ENCODE results near the gene FRYL.

FRYL gene

DNA sequence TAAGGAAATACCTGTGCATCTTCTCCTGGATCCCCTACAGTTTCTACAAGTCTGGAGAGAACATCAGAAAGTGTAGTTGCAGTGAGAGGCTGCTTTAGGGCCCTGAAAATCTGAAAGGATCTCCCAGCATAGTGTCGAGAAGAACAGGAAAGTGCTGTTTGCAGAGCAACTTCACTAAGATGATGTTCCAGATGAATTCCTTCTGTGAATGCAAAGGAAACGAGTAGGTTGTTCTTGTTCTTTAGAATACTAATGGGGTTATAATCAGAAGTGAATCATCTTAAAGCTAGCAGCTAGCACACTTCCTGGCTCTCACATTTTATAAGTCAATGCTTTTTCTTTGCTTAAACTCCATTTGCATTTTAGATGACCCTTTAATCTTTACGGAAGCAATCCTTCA lies 236.3 kb downstream of the FRYL start:
- no peak for DNase-seq

DNA sequence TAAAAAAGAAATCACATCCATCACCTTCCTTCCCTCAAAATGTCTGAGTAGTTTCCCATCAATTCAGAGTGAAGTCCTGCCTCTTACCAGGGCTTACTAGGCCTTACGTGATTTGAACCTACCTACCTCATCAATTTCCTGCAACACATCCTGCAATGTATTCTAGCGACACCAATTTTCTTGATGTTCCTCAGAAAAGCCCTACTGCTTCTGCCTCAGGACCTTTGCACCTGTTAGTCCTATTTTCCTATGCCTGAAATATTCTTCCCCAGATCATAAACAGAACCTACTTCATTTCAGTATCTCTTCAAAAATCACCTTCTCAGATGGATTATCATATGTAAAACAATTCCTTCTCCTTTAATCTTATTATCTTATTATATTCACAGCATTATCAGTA lies 237.2 kb downstream of the FRYL start:
- no peak for DNase-seq

DNA sequence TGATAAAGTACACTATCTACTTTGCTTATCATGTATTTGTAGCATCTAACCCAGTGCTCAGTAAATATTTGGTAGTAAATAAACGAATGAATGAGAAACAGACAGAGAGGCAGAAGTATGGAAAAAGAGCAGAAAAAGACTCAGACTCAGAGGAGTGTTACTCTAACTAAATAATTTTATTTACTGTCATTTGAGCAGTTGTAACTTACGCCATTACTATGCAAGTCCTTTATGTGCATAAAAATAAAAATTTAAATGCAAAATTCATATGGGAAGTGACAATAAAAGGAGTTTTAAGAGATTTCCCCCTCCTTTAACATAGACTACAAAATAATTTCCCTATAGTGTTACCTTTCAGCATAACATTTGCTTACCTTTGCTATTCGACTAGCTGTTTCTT lies 240.5 kb downstream of the FRYL start:
- DNase-seq: no peak

DNA sequence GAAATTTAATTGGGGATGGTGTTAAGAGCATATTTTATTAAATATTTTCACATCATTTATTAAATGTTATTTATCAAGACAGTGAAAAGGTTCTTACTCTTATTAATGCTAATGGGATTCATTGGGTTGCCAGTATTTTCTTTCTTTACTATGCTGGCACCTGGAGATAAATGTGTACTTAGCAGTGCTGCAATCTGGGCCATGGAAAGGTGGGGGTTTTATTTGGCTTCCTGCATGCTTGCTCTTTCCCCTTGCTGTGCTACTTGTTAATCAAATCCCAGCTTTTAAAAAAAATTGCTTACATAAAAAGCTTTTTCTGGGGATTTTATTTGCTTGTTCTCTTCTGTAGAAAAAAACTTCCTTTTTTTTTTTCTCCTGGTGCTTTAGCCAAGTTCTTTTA lies 241.7 kb downstream of the FRYL start:
- no peak for DNase-seq

DNA sequence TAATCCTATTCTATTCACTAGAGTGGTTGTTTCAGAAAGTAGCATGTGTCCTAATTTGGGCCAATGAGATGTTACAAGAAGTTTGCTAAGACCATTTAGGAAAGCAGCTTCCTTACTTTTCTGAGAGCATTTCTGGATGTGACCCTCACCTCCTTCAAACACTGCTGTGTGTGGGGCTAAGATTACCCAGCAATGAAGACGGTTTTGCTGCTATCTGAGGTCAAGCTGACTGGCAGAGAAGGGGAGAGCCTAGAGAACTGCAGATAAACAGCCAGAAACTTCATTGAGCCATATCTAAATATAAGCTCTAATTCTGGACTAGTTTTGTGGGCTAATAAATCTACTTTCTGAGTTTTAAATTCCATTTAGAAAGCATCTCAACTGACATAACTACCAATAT lies 253.7 kb downstream of the FRYL start:
- DNase-seq: no peak

DNA sequence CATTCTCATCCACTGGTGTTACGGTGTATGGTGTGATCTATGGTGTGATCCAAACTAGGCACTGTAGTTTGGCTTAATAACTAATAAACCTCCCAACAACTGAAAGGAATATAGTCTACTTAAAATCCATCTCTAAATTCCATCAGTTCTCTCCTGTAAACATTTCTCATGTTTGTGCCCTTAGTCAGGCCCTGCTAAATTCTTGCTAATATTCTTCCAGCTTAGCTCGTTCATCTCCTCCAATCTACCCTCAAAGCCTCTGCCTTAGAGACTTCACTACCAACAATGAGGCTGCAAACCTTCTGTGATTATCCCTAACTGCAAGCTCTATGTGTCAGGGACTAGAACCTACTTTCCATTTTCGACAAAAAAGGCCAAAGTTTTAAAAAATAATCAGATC lies 261.9 kb downstream of the FRYL start:
- no peak for DNase-seq

DNA sequence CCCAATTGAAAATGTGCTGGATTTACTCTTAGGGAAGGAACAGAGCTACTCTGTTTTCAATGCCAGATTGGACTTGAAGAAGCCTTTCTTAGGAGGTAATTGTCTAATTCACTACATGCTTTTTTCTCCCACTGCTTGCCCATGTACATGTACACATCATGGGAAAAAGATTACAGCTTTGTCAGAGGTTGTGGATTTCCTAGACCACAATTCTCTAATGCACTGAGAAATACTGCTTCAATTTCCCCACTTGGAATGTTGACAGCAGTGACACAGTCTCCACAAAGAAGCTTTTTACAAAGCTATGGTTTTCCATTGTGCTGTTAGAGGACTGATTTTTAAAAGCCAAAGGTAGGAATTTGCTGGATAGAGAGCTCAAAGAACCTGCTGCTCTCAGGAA lies 270.5 kb downstream of the FRYL start:
- DNase-seq: no peak

DNA sequence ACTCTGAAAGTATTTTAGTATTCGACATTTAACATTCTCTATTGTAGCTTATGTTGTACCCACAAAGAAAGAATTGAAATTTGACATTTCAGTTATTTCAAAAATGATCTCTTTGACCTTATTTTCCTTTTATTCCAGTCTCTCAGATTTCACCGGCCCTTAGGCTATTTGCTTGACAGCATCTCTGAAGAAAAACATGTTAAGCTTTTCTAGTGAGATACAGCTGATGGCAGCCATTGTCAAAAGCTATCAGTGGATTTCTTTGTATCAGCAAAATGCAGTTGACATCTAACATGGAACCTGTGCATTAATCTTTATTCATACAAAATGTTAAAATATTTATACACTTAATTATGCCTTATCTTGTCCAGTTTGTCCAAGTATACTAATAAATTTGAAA lies 273.4 kb downstream of the FRYL start:
- DNase-seq: no peak

DNA sequence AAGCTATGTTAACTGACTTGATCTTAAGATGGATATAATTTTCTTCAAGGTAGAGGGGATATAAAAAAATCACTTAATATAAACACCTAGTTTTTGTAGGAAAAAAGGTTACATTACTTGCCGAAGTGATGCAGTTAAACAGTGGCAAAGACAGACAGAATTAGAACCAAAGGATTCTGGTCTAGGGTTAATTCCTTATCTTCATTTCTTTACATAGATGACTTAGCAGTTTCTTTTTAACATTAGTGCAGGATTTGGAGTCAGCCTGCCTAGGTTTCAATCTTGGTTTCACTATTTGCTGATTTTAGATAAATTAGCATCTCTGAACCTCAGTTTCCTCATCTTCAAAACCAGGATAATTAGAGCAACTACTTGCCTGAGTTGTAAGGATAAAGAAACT lies 275.7 kb downstream of the FRYL start:
- DNase-seq: no peak

DNA sequence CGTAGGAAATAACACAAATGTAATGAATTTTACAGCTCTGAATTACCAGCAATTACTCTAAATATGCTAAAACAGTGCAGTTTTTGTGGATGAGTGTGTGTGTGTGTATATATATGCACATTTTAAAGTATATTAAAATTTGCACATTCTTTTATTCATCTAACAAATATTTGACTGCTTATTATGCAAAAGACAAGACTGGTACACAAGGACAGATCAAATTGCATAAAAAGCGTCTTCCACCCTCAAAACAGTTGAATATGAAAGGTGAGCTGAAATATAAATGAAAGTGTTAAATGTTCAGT lies 276.1 kb downstream of the FRYL start:
- DNase-seq: no peak

DNA sequence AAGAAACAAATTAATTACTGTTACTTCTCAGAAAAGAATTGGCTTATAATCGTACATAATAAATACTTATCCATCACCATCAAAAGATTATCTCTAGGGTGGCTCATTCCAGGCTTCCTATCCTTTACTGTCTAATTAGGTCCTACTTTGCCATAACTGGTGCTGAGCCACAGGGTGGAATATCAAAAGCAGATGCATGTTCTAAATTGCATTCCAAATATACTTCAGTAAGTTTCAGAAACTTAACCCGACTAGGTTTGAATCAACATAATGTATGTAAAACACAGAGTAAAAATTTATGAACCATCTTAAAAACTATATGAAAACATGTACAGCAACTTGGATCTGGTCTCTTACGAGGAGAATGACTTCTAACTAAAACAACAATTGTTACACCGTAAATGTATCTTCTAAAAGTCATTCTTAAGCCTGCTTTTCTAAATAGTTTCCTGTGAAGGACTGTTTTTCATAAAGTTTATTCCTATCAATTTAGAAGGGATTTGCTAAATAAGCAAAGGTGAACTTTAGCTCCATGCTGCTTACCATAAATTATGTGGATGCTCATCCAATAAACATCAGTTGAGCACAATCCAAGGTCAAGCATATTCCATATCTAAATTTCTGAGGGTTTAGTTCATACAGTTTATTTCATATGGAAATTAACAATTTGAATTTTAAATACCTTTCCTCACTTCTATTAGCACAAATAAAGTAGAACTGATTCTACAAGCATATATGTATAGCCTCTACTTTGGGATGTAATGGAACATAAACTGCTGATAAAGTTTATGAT lies 276.6 kb downstream of the FRYL start:
- no peak for DNase-seq

DNA sequence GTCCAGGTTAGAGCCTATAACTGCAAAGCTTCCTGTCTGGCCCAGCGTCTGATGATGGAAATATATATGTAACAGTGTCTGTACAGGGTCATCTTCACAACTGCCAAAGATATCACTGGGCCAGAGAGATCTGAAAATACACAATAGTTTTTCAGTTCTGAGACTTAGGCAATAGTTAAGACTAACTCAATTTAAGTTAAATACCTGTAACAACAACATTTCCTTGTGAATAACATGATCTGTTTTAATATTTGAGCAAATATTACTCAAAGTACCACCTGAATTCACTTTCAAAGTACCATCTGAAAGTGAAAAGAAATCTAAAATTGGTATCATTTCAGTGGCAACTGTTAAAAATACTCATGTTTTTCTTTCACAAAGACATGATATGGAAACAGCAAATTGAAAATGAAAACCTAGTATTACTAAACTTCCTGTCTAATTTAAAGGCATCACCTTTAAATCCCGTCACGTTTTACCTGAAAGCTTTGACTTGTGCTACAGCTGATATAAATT lies 280.5 kb downstream of the FRYL start:
- DNase-seq: no peak

DNA sequence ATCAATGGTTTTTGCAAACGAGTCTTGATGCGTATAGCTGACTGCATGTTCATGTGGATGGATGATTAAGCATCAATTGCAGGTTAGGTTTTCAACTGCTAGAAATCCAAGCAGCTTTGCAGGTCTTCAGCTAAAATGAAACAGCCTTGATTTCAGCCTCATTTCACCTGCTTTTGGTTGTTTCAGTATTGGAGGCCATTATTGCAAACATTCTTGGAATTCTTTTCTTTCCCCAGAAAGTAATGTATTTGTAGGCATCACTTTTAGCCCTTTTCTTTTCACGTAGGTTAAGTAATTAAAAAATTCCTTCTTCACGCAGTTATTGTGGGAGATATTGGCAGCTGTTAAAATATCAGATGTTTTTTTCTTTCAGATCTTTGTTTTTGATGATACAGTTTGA lies 281.2 kb downstream of the FRYL start:
- no peak for DNase-seq

DNA sequence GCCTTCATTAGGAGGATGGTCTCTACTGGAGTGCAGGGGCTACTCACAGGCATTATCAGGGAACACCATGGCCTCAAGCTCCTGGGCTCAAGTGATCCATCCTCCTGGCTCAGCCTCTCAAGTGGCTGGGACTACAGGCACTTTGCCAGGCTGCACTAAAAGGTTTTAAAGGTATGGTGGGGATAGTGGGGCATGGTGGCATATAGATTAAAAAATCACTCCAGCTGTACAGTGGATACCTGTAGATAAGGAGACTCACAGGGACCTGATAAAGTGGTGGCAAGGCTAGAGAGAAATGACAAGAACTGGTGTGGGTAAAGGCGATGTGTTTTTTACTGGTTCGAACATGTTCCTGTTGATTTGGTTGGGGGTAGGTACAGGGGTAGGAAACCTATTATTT lies 284.1 kb downstream of the FRYL start:
- DNase-seq: no peak

DNA sequence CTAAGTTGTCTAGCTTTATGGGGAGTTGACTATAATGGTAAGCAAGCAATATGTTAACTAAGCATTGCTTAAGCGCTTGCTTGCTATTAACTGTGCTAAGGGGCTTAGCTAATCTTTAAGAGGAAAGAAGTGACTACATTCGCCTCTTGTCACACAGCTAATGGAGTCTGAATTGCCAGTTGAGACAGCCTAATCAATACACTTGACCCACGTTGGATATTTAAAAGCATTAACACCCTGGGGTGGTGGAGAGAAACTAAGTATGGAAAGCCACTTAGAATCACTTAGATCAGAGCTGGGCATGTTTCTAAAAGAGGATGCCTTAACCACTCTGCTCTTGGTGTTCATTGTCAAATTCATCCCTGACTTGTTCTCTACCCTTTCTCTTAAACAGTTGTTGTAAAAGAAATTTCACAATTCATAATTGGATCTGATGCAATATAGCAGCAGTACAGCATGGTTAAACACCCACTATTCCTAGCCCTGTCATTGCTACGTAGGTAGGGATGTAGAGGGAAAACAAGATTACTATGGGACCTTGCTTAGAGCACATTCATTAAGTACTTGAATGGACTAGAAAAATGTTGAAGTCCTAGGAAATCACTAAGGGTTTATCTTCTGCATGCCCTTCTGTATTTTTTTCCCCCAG lies 286.5 kb downstream of the FRYL start:
- no peak for DNase-seq

DNA sequence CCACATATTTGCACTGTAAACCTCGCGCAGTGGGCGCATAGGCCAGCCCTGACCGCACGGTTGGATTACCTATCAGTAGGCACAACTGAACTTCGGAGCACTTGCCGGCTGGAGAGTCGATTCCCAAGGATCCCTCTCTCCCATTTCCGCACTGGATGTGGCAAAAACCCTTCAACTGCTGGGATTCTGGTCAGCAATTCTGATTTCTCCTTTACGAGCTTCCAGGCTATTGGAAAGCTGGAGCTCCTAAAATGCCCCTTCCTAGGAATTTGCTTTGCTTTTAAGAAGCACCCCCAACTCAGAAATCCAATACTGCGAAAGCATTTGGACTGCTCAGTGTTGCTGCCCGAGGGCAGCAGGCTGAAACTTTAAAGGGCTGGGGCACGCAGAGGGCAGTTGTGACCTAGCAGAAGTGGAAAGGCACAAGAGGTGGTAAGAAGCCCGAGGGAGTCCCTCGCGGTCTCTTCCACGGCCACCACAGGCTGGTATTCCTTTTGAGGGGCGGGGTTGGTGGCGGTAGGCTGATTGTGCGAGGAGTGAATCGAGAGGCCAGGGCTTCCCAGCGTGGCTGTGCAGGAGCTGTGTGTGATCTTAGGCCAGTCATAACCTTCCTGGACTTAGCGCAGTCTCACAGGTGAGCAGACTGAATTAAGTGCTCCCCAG lies 288.4 kb downstream of the FRYL start:
- DNase-seq: no peak

DNA sequence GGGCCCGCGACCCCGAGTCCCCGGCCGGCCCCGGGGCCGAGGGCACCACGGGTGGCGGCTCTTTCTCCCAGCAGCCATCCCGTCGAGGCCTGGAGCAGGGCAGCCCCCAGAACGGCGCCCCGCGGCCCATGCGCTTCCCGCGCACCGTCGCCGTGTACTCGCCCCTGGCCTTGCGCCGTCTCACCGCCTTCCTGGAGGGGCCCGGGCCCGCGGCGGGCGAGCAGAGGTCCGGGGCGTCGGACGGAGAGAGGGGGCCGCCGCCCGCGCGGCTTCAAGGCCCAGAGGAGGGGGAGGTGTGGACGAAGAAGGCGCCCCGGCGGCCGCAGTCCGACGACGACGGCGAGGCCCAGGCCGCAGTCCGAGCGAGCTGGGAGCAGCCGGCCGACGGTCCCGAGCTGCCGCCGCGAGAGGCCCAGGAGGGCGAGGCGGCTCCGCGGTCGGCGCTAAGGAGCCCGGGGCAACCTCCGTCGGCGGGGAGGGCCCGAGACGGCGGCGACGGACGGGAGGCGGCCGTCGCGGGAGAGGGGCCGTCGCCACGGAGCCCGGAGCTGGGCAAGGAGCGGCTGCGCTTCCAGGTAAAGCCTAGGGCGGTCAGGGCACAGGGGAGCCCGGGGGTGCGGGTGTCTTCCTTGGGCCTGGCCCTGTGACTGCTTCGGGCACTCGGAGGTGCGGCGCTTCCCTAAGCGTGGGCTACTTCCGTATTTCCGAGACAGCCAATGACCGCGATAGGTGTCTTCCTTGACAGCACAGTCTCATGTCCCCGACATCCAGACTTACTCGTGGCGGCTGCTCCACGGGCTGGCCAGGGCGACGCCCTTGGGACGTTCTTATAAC lies 289.2 kb downstream of the FRYL start:
- DNase-seq: no peak

DNA sequence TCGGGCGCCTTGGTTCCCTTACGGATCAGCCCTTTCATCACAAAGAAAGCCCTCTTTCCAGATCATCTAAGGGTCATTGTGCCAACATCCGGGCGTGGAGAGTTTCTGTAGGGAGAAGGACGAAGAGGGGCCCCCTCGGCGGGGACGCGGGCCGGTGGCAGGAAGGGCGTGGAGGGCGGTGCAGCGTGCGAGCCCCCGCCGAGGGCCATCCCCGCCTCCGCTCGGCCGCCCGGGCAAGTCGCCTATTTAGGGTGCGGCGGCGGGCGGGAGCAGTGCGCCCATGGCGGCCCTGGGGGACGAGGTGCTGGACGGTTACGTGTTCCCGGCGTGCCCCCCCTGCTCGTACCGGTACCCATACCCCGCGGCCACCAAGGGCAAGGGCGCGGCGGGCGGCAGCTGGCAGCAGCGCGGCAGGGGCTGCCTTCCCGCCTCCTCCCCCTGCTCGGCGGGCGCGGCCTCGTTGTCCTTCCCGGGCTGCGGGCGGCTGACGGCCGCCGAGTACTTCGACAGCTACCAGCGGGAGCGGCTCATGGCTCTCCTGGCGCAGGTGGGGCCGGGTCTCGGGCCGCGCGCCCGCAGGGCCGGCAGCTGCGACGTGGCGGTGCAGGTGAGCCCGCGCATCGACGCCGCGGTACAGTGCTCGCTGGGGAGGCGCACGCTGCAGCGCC lies 289.9 kb downstream of the FRYL start, which contains the start of gene ZAR1:
Gene ZAR1 (plus strand): TSS at position 241 of the 668 bp plus-strand sequence. CDS start 40 bp downstream, at position 281.
- no peak for DNase-seq

DNA sequence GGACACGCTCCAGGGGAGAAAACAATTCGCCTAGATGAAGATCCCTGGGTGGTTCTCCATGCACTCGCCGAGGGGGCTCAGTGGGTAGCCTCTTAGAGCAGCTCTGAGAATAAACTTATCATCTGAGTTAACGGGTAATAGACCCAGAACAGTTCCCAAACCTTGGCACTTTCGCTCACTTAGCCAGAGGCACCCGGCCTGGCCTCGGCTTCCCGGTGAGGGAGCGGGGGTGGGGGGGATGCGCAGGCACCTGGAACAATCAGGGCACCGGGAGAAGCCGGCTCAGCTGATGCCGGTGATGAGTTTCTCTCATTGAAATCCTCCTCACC lies 290.4 kb downstream of the FRYL start:
- no peak for DNase-seq

DNA sequence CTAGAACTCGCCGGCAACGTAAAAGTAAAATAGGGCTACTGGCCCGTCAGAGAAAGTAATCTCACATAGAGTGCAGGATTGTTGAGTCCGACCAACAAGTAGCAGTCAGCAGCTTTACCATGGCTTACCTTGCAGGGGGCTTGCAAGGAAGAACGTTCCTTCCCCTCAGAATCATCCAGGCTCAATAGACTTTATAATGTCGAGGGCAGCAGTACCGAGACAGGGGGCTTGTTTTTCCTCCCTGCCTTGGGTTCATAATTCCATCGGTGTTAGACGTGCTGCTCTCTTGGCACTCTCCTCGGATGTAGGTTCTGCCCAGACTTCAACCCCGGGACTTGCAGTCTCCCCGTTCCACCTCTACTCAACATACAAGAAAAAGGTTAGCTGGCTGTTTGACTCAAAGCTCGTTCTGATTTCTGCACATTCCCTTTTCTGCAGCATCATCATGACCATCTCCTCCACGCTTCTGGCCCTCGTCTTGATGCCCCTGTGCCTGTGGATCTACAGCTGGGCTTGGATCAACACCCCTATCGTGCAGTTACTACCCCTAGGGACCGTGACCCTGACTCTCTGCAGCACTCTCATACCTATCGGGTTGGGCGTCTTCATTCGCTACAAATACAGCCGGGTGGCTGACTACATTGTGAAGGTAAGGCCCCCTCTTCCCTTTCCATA lies 295.4 kb downstream of the FRYL start:
- no peak for DNase-seq

DNA sequence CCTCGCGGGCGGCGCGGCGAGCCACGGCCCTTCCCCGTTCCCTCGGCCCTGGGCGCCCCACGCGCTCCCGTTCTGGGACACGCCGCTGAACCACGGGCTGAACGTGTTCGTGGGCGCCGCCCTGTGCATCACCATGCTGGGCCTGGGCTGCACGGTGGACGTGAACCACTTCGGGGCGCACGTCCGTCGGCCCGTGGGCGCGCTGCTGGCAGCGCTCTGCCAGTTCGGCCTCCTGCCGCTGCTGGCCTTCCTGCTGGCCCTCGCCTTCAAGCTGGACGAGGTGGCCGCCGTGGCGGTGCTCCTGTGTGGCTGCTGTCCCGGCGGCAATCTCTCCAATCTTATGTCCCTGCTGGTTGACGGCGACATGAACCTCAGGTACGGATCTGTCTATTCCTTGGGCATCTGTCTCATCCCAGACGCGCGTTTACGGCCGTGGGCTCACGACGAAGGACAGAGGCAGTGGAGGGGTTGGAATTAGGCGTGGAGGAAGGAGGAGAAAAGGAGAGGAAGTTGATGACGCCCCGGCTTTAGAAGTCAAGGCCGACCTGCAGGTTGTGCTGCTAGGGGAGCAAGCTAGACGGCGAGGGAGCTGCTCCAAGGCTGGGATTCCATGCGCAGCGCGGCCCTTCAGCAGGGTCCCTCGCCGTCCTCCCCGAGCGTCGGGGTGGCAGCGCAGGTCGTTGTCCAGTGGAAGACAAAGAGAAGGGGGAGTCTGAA lies 296.1 kb downstream of the FRYL start:
- DNase-seq: no peak
